Left lung (tissue), 10 donors: ENCODE data around the gene ADAMTS2. TPM values are rescaled to one million over a fixed set of nuclear protein-coding genes. Genes with fewer than 3 reads are reported as not detected.

Experiments
- ATAC-seq: fragments of 200-7000 bp; cut with Tn5 transposase; one replicate; pipeline ENCODE4 v1.9.1; 2020; ENCODE audit warnings: moderate library complexity
- DNase-seq, 4 donors: peaks; one replicate each; pipeline ENCODE4 v3.0.0-alpha.2; 2013 to 2020
- H3K27ac ChIP-seq, 2 donors: fragments of 200-600 bp; sonication (generic) in 1 of 2; one replicate each; pipeline versions ENCODE4 v1.5.0 to v1.8.0; 2020 to 2021
- H3K27me3 ChIP-seq, 2 donors: fragments of 200-600 bp; sonication (generic) in 1 of 2; one replicate each; pipeline versions ENCODE4 v1.5.0 to v1.8.0; 2020 to 2021
- H3K36me3 ChIP-seq, 2 donors: fragments of 200-600 bp; sonication (generic) in 1 of 2; one replicate each; pipeline versions ENCODE4 v1.5.0 to v1.8.0; 2020 to 2021
- H3K4me1 ChIP-seq, 2 donors: fragments of 200-600 bp; one replicate each; pipeline ENCODE4 v1.8.0; 2021
- H3K4me3 ChIP-seq, 2 donors: fragments of 200-600 bp; sonication (generic) in 1 of 2; one replicate each; pipeline versions ENCODE4 v1.5.0 to v1.8.0; 2020 to 2021; ENCODE audit warnings: mild to moderate bottlenecking in 1 of 2
- H3K9me3 ChIP-seq, 2 donors: fragments of 200-600 bp; sonication (generic) in 1 of 2; one replicate each; pipeline versions ENCODE4 v1.5.0 to v1.8.0; 2020 to 2021
- CTCF ChIP-seq, 2 donors: fragments of 200-600 bp; sonication (generic) in 1 of 2; IDR thresholded peaks; one replicate each; pipeline versions ENCODE4 v1.5.0 to v1.8.0; 2021; ENCODE audit warnings: antibody characterized with exemption in 2 of 2
- intact Hi-C, 2 donors: fragments of 100-400 bp; cut with DNase I; formaldehyde crosslinking; loops; one replicate each; pipeline versions ENCODE4 v1.11.2 to v1.14.2; 2022
- polyA plus RNA-seq, 6 donors: library from polyadenylated mRNA; unstranded; fragments of 120-200 nt; gene quantifications; one replicate each; pipeline ENCODE4 v1.2.1, GENCODE V29; 2013; ENCODE audit not compliant: insufficient read length in 6 of 6
- total RNA-seq, 2 donors: library from RNA; stranded (reverse); fragmentation: NEBNext Ultra II Directional; extraction: Animal tissue kit (Norgen Biotek cat#: 25700); gene quantifications; one replicate each; pipeline ENCODE4 v1.2.1, GENCODE V29; 2021
- donor health status: DM: no; HTN: yes; CAD: no.
- donor health status: DM: no; HTN: no; CAD: no.

The ADAMTS2 gene
- total and polyA plus RNA-seq, 8 donors, result 27.5 to 68.2 (median 36.0) TPM

- peaks cover 19 to 100% of the 10 kb centered on the region in 2 donors for H3K9me3 ChIP-seq
- peaks cover 0 to 66% of the 10 kb centered on the region in 2 donors for H3K36me3 ChIP-seq
- DNase-seq (no peak), ATAC-seq (no peak)
- intact Hi-C loops, result no loop called here
- no peak overlapping the region for H3K4me3 ChIP-seq
- no peak overlapping the region for H3K27ac ChIP-seq
- no peaks in the 10 kb centered on the region for H3K4me1 ChIP-seq
- H3K27me3 ChIP-seq, result no peaks in the 10 kb centered on the region
- no peak for TF ChIP-seq CTCF (IDR thresholded peaks at IDR 0.05)
These were observed 265.9 kb downstream of the ADAMTS2 start for GRCh38 chr5:179079165-179079987.

GRCh38 chr5:179065703-179066102 is 279.6 kb downstream of the ADAMTS2 start:
- Histone ChIP-seq H3K27me3 (no peaks in the 10 kb centered on the region), H3K27ac (no peak overlapping the region), H3K4me3 (no peak overlapping the region), H3K36me3 (peaks cover 0 to 74% of the 10 kb centered on the region in 2 donors), H3K4me1 (peaks cover 5% of the 10 kb centered on the region in 2 donors), H3K9me3 (peaks cover 0 to 71% of the 10 kb centered on the region in 2 donors)
- ATAC-seq, result no peak
- no peak for DNase-seq
- intact Hi-C loops, result no loop called here
- no peak for TF ChIP-seq CTCF (IDR thresholded peaks at IDR 0.05)

- no peak for ATAC-seq
- DNase-seq, result peak in 1 of 4 donors; percentile 76
- Histone ChIP-seq H3K36me3 (peaks cover 0 to 30% of the 10 kb centered on the region in 2 donors), H3K9me3 (peaks cover 0 to 29% of the 10 kb centered on the region in 2 donors), H3K4me3 (peak overlapping the region; percentile 63 to 97), H3K4me1 (peaks cover 5 to 6% of the 10 kb centered on the region in 2 donors), H3K27me3 (no peaks in the 10 kb centered on the region), H3K27ac (no peak overlapping the region)
- no peak for TF ChIP-seq CTCF (IDR thresholded peaks at IDR 0.05)
- intact Hi-C loops, result no loop called here
These were observed 284.2 kb downstream of the ADAMTS2 start for GRCh38 chr5:179061025-179061424.

Other genes with a start within 250 kb of the ADAMTS2 start
- 10 to 100 TPM; 47.9 to 60.4 TPM for gene RUFY1, start 205.1 kb upstream of the ADAMTS2 start, total RNA-seq
- gene RUFY1, start 205.1 kb upstream of the ADAMTS2 start, polyA plus RNA-seq, result 10 to 100 TPM; 70.1 to 84.9 (median 79.3) TPM